ENCODE data around the gene LRRC41.

DNA sequence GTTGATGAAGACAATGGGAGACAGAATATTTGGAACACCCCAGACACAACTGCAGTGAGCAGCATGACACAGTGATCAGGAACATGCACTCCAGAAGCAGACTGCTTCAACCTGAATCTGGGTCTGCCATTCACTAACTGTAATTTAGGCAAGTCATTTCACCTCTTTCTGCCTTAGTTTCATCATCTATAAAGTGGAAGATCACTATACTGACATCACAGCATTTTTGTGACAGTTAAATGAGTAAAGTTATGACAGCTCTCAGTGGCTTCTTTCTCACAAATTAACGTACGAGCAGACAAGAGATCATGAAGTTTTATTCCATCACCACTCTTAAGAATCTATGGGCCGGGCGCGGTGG lies 14.3 kb downstream of the LRRC41 start:
- TF ChIP-seq POLR2A (IDR thresholded peaks at IDR 0.05) (no peak), CTCF (IDR thresholded peaks at IDR 0.05) (no peak)
